Hepatocyte (in vitro differentiated cells): ENCODE results near the gene RUVBL2. TPM values are rescaled to one million over a fixed set of nuclear protein-coding genes. Genes with fewer than 3 reads are reported as not detected.

Source experiments
- DNase-seq: peaks from one replicate; pipeline ENCODE4 v3.0.0-alpha.2; 2016; ENCODE audit warnings: low spot score
- H2AFZ ChIP-seq: fragments of 200-600 bp; sonication (generic); 2 replicates; pipeline ENCODE4 v1.6.0; 2016; ENCODE audit warnings: antibody characterized with exemption, mild to moderate bottlenecking
- H3K27ac ChIP-seq: fragments of 200-600 bp; sonication (generic); 2 replicates; pipeline ENCODE4 v1.5.1; 2016; ENCODE audit warnings: mild to moderate bottlenecking
- H3K27me3 ChIP-seq: fragments of 200-600 bp; sonication (generic); 2 replicates; pipeline ENCODE4 v1.6.1; 2016
- H3K36me3 ChIP-seq: fragments of 200-600 bp; sonication (generic); replicated peaks from 2 replicates; pipeline ENCODE4 v1.5.1; 2016; ENCODE audit warnings: low read depth; ENCODE audit not compliant: insufficient read depth
- H3K4me1 ChIP-seq: fragments of 200-600 bp; sonication (generic); 2 replicates; pipeline ENCODE4 v1.5.1; 2016; ENCODE audit warnings: mild to moderate bottlenecking, moderate library complexity; ENCODE audit not compliant: insufficient read depth
- H3K4me2 ChIP-seq: fragments of 200-600 bp; sonication (generic); 2 replicates; pipeline ENCODE4 v1.6.0; 2016
- H3K4me3 ChIP-seq: fragments of 200-600 bp; sonication (generic); 2 replicates; pipeline ENCODE4 v1.5.1; 2016; ENCODE audit warnings: mild to moderate bottlenecking
- H3K79me2 ChIP-seq: fragments of 200-600 bp; sonication (generic); 2 replicates; pipeline ENCODE4 v1.6.0; 2017; ENCODE audit warnings: mild to moderate bottlenecking
- H3K9me2 ChIP-seq: fragments of 200-600 bp; sonication (generic); replicated peaks from 2 replicates; pipeline ENCODE4 v1.6.0; 2017; ENCODE audit warnings: mild to moderate bottlenecking; ENCODE audit not compliant: insufficient read depth
- H3K9me3 ChIP-seq: fragments of 200-600 bp; sonication (generic); 2 replicates; pipeline ENCODE4 v1.5.1; 2016; ENCODE audit warnings: low read depth, mild to moderate bottlenecking
- H4K20me1 ChIP-seq: fragments of 200-600 bp; sonication (generic); 2 replicates; pipeline ENCODE4 v1.6.0; 2016; ENCODE audit warnings: mild to moderate bottlenecking; ENCODE audit not compliant: insufficient read depth, poor library complexity, severe bottlenecking
- CTCF ChIP-seq: fragments of 200-600 bp; sonication (generic); IDR thresholded peaks from 2 replicates; pipeline ENCODE4 v1.5.1; 2016; ENCODE audit warnings: antibody characterized with exemption, mild to moderate bottlenecking; ENCODE audit not compliant: poor library complexity
- EZH2 ChIP-seq: fragments of 200-600 bp; sonication (generic); IDR thresholded peaks from 2 replicates; pipeline ENCODE4 v1.6.1; 2016; ENCODE audit warnings: antibody characterized with exemption, mild to moderate bottlenecking, borderline replicate concordance
- EZH2phosphoT487 ChIP-seq: fragments of 200-600 bp; sonication (generic); IDR thresholded peaks from one replicate; pipeline ENCODE4 v1.6.1; 2018; ENCODE audit warnings: antibody characterized with exemption, mild to moderate bottlenecking, low read depth, moderate library complexity; ENCODE audit not compliant: unreplicated experiment, severe bottlenecking
- WGBS: methylation state at CpG from one replicate; pipeline ENCODE4 v1.1.6; 2016; ENCODE audit warnings: low lambda C conversion rate; ENCODE audit errors: missing lambda C conversion rate; 5-methylcytosine and 5-hydroxymethylcytosine counted together
- polyA plus RNA-seq: library from polyadenylated mRNA; unstranded; fragments of >200 nt; fragmentation: Nextera tagmentation; extraction: Ambion mirVana; gene quantifications from 2 replicates; pipeline ENCODE4 v1.2.1, GENCODE V29; 2016
- total RNA-seq: library from RNA; depleted of rRNA; stranded (reverse); fragments of >200 nt; gene quantifications from 2 replicates; pipeline ENCODE4 v1.2.3, GENCODE V29; 2014

RUVBL2 gene
- total and polyA plus RNA-seq, 2 experiments from 2014 or later, result 72.1 to 84.9 TPM

- H3K27ac ChIP-seq, result no peak overlapping the region
- no peaks in the 10 kb centered on the region for H3K36me3 ChIP-seq
Observed at GRCh38 chr19:48968813-48969218, 24.9 kb upstream of the RUVBL2 start.

GRCh38 chr19:48969276-48970138, 24.2 kb upstream of the RUVBL2 start:
- Histone ChIP-seq H3K4me3 (no peak overlapping the region), H3K4me1 (peaks cover 4% of the 10 kb centered on the region), H3K27ac (no peak overlapping the region), H2AFZ (no peak overlapping the region), H3K36me3 (no peaks in the 10 kb centered on the region), H3K4me2 (no peak overlapping the region), H3K9me3 (no peaks in the 10 kb centered on the region), H3K79me2 (peaks cover 20% of the 10 kb centered on the region), H3K9me2 (no peaks in the 10 kb centered on the region), H4K20me1 (peaks cover 21% of the 10 kb centered on the region), H3K27me3 (no peaks in the 10 kb centered on the region)
- WGBS, result 96% methylated on average over 44 of the region's 45 CpGs
- DNase-seq, result no peak
- TF ChIP-seq EZH2phosphoT487 (no peak), CTCF (no peak), EZH2 (no peak)

More at GRCh38 chr19:48968813-48969218, 24.9 kb upstream of the RUVBL2 start:
- TF ChIP-seq EZH2, result no peak
- TF ChIP-seq CTCF, result no peak
- no peak for TF ChIP-seq EZH2phosphoT487
- peaks cover 21% of the 10 kb centered on the region for H4K20me1 ChIP-seq
- H3K9me3 ChIP-seq, result no peaks in the 10 kb centered on the region
- H2AFZ ChIP-seq, result no peak overlapping the region
- H3K79me2 ChIP-seq, result peaks cover 20% of the 10 kb centered on the region
- H3K27me3 ChIP-seq, result no peaks in the 10 kb centered on the region
- no peak for DNase-seq
- no peak overlapping the region for H3K4me2 ChIP-seq
- no peaks in the 10 kb centered on the region for H3K9me2 ChIP-seq
- peaks cover 11% of the 10 kb centered on the region for H3K4me1 ChIP-seq
- WGBS, result 96% methylated on average over 12 of the region's 15 CpGs
- no peak overlapping the region for H3K4me3 ChIP-seq

DNA sequence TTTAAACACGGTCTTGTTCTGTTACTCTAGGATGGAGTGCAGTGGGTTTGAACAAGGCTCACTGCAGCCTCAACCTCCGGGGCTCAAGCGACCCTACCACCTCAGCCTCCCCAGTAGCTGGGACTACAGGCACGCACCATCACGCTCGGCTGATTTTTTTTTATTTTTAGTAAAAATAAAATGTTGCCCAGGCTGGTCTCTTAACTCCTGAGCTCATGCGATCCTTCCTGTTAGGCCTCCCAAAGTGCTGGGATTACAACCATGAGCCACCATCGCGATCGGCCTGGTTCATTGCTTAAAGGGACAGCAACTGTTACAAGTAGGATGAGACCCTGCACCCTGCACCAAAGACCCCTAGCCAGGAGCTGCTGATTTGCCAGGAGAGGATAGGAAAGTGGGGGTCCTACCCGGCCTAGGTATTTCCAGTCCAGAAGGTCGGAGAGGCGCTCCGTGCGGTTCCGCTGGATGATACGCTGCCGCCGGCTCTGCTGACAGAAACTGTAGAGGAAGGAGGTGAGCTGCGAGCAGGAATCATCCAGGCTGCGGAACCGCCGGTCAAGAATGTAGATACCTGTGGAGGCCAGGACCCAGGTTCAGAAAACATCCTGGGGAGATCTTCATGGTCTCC, 23.4 kb upstream of the RUVBL2 start:
- 93% methylated on average over 23 of the region's 23 CpGs for WGBS
- Histone ChIP-seq H3K79me2 (peaks cover 20% of the 10 kb centered on the region), H3K27ac (no peak overlapping the region), H3K9me3 (no peaks in the 10 kb centered on the region), H4K20me1 (peaks cover 21% of the 10 kb centered on the region), H3K36me3 (no peaks in the 10 kb centered on the region), H3K27me3 (no peaks in the 10 kb centered on the region), H3K4me1 (no peaks in the 10 kb centered on the region), H3K4me2 (no peak overlapping the region), H2AFZ (no peak overlapping the region), H3K4me3 (no peak overlapping the region), H3K9me2 (no peaks in the 10 kb centered on the region)
- TF ChIP-seq CTCF (no peak), EZH2 (no peak), EZH2phosphoT487 (no peak)
- DNase-seq, result no peak
